HL-60 (cell line): ENCODE measurements around the gene DNMT3A.

Experiments used
- GABPA ChIP-seq: IDR thresholded peaks from 2 replicates; pipeline ENCODE4 v1.6.1; 2012; ENCODE audit warnings: low read depth
- POLR2AphosphoS5 ChIP-seq: IDR thresholded peaks from 2 replicates; pipeline ENCODE4 v1.6.1; 2012; ENCODE audit warnings: low read depth
- TF ChIP-seq, protein P1 (sequence below): IDR thresholded peaks from one replicate; pipeline ENCODE4 v1.5.1; 2011; ENCODE audit warnings: low read length, control low read depth, inconsistent platforms; ENCODE audit not compliant: insufficient read depth

DNA sequence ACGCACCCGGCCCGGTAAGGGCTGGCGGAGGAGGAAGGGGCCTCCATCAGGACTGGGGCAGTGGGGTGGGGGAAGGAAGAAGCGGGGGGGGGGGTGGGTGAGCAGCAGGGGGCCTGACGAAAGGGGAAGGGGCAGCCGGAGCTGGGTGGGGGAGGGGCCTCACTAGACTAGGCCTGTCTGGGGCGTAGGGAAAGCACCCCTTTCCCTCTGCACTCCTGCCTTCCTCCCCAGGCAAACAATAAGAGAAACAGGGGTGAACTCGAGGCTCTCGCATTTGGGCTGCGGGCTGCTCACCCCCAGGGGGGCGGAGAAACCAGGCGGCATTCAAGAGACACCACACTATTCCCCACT lies 90.7 kb downstream of the DNMT3A start:
- TF ChIP-seq GABPA (no peak), POLR2AphosphoS5 (no peak)
- TF ChIP-seq, protein P1, sequence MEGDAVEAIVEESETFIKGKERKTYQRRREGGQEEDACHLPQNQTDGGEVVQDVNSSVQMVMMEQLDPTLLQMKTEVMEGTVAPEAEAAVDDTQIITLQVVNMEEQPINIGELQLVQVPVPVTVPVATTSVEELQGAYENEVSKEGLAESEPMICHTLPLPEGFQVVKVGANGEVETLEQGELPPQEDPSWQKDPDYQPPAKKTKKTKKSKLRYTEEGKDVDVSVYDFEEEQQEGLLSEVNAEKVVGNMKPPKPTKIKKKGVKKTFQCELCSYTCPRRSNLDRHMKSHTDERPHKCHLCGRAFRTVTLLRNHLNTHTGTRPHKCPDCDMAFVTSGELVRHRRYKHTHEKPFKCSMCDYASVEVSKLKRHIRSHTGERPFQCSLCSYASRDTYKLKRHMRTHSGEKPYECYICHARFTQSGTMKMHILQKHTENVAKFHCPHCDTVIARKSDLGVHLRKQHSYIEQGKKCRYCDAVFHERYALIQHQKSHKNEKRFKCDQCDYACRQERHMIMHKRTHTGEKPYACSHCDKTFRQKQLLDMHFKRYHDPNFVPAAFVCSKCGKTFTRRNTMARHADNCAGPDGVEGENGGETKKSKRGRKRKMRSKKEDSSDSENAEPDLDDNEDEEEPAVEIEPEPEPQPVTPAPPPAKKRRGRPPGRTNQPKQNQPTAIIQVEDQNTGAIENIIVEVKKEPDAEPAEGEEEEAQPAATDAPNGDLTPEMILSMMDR: no peak
